ENCODE measurements around the gene GCDH.
A peak's percentile ranks its signal among the peaks of the same experiment; 100 is the strongest.

DNA sequence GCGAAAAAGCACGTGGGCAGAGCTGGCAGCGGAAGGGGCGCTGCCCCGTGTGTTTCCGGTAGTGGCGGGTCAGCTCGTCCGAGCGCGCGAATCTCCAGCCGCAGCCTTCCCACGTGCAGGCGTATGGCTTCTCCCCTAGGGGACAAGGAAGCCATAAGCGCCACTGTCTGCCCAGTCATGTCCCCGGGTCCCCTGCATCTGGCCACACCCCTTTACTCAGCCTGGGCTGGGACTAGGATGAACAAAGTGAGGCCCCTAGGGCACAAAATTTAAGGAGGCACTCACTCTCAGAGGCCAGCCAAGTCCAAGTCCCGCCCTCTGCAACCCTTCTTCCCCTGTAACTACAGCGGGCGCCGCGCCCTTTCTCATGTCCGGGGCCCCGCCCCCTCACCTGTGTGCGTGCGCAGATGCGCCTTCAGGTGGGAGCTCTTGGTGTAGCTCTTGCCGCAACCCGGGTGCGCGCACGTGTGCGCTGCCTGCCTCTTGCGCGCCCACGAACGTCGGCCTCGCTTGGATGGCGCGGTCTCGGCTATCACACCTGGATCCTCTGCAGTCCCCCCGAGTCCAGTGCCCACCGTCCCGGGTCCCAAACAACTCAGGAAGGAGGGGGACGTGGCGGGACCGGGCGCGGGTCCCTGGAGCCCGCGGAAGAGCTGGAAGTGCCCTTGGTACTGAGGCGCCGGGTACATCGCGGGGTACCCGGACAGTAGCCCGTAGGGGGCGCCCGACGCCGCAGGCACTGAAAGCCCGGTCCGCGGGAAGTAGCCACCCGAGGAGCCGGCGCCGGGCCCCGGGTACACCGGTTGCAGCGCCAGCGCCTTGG lies 5.8 kb upstream of the GCDH start:
- peak; percentile 86 for TF ChIP-seq CTCF (IDR thresholded peaks at IDR 0.05; ENCODE audit: low read depth, low read length)
- TF ChIP-seq EZH2phosphoT487 (IDR thresholded peaks at IDR 0.05; ENCODE audit: low read depth): no peak

Data from OCI-LY3 (cell line).